Measurements from ENCODE around the gene CCDC43.

The CCDC43 gene

GRCh38 chr17:44627513-44628242 lies 61.9 kb downstream of the CCDC43 start:
- peak; percentile 42 for DNase-seq (ENCODE audit: low spot score)

All from D341Med (cell line).